ENCODE measurements around the gene PHF24.

PHF24 gene

GRCh38 chr9:34974664-34975063 lies 16.6 kb downstream of the PHF24 start:
- ChIA-PET CTCF (no interaction called here), POLR2A (no interaction called here)
- no peak for TF ChIP-seq ZNF48 (tag by site-specific recombination; IDR thresholded peaks at IDR 0.05)
- no peaks in the 10 kb centered on the region for H3K9me3 ChIP-seq (ENCODE audit: control insufficient read depth, insufficient read depth, low read depth, low read length)
- no peaks in the 10 kb centered on the region for H3K4me1 ChIP-seq (ENCODE audit: control insufficient read depth, insufficient read depth, low read length)
- no peaks in the 10 kb centered on the region for H3K36me3 ChIP-seq (ENCODE audit: control insufficient read depth in 2 of 2, insufficient read depth in 1 of 2, low read length in 2 of 2)
- no peak overlapping the region for H3K27ac ChIP-seq (ENCODE audit: extremely low read depth, low read depth, low read length)
- H3K4me3 ChIP-seq (ENCODE audit: low read depth, low read length), result no peak overlapping the region

DNA sequence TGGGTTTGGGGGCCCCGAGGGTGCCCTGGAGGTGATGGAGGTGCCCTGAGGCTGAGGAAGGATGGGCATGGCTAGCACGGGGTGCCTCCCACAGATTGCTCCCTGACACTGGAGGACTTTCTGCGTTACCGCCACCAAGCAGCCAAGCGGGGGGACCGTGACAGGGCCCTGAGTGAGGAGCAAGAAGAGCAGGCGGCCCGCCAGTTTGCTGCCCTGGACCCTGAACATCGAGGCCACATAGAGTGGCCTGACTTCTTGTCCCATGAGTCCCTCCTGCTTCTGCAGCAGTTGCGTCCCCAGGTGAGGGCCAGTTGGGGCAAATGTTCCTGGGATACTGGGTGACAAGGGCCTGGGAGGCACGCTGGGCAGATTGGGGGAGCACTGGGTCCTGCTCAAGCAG lies 18.4 kb downstream of the PHF24 start:
- Histone ChIP-seq H3K4me3 (ENCODE audit: low read depth, low read length) (no peak overlapping the region), H3K27ac (ENCODE audit: extremely low read depth, low read depth, low read length) (no peak overlapping the region), H3K4me1 (ENCODE audit: control insufficient read depth, insufficient read depth, low read length) (no peaks in the 10 kb centered on the region), H3K9me3 (ENCODE audit: control insufficient read depth, insufficient read depth, low read depth, low read length) (no peaks in the 10 kb centered on the region), H3K36me3 (ENCODE audit: control insufficient read depth in 2 of 2, insufficient read depth in 1 of 2, low read length in 2 of 2) (no peaks in the 10 kb centered on the region)
- TF ChIP-seq SALL2 (tag by site-specific recombination; IDR thresholded peaks at IDR 0.05; ENCODE audit: borderline replicate concordance), result no peak
- TF ChIP-seq ZNF112 (tag by site-specific recombination; IDR thresholded peaks at IDR 0.05), result no peak
- TF ChIP-seq, protein P1, sequence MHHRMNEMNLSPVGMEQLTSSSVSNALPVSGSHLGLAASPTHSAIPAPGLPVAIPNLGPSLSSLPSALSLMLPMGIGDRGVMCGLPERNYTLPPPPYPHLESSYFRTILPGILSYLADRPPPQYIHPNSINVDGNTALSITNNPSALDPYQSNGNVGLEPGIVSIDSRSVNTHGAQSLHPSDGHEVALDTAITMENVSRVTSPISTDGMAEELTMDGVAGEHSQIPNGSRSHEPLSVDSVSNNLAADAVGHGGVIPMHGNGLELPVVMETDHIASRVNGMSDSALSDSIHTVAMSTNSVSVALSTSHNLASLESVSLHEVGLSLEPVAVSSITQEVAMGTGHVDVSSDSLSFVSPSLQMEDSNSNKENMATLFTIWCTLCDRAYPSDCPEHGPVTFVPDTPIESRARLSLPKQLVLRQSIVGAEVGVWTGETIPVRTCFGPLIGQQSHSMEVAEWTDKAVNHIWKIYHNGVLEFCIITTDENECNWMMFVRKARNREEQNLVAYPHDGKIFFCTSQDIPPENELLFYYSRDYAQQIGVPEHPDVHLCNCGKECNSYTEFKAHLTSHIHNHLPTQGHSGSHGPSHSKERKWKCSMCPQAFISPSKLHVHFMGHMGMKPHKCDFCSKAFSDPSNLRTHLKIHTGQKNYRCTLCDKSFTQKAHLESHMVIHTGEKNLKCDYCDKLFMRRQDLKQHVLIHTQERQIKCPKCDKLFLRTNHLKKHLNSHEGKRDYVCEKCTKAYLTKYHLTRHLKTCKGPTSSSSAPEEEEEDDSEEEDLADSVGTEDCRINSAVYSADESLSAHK (tag by site-specific recombination; IDR thresholded peaks at IDR 0.05), result no peak
- TF ChIP-seq, protein P2, sequence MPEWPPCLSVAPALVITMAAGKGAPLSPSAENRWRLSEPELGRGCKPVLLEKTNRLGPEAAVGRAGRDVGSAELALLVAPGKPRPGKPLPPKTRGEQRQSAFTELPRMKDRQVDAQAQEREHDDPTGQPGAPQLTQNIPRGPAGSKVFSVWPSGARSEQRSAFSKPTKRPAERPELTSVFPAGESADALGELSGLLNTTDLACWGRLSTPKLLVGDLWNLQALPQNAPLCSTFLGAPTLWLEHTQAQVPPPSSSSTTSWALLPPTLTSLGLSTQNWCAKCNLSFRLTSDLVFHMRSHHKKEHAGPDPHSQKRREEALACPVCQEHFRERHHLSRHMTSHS (tag by site-specific recombination; IDR thresholded peaks at IDR 0.05), result no peak
- TF ChIP-seq, protein P3, sequence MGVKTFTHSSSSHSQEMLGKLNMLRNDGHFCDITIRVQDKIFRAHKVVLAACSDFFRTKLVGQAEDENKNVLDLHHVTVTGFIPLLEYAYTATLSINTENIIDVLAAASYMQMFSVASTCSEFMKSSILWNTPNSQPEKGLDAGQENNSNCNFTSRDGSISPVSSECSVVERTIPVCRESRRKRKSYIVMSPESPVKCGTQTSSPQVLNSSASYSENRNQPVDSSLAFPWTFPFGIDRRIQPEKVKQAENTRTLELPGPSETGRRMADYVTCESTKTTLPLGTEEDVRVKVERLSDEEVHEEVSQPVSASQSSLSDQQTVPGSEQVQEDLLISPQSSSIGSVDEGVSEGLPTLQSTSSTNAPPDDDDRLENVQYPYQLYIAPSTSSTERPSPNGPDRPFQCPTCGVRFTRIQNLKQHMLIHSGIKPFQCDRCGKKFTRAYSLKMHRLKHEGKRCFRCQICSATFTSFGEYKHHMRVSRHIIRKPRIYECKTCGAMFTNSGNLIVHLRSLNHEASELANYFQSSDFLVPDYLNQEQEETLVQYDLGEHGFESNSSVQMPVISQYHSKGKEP (tag by site-specific recombination; IDR thresholded peaks at IDR 0.05), result no peak
- TF ChIP-seq ZNF354C (tag by site-specific recombination; IDR thresholded peaks at IDR 0.05; ENCODE audit: borderline replicate concordance, low read depth), result no peak
- CTCF ChIA-PET, result no interaction called here
- POLR2A ChIA-PET, result no interaction called here

GRCh38 chr9:34976992-34977391 lies 18.9 kb downstream of the PHF24 start:
- no peaks in the 10 kb centered on the region for H3K9me3 ChIP-seq (ENCODE audit: control insufficient read depth, insufficient read depth, low read depth, low read length)
- no peaks in the 10 kb centered on the region for H3K36me3 ChIP-seq (ENCODE audit: control insufficient read depth in 2 of 2, insufficient read depth in 1 of 2, low read length in 2 of 2)
- no peak overlapping the region for H3K27ac ChIP-seq (ENCODE audit: extremely low read depth, low read depth, low read length)
- ChIA-PET POLR2A (no interaction called here), CTCF (interaction anchor here (1.2 kb wide), 1 partner anchor 77 kb away, joined by 3 read pairs; no protein-coding TSS in a partner anchor)
- H3K4me1 ChIP-seq (ENCODE audit: control insufficient read depth, insufficient read depth, low read length), result no peaks in the 10 kb centered on the region
- no peak overlapping the region for H3K4me3 ChIP-seq (ENCODE audit: low read depth, low read length)
- TF ChIP-seq KLF8 (tag by site-specific recombination; IDR thresholded peaks at IDR 0.05) (no peak), ZNF664 (tag by site-specific recombination; IDR thresholded peaks at IDR 0.05) (no peak), ZNF391 (tag by site-specific recombination; IDR thresholded peaks at IDR 0.05; ENCODE audit: borderline replicate concordance, low read depth) (no peak), OVOL3 (tag by site-specific recombination; IDR thresholded peaks at IDR 0.05) (no peak), ZXDB (tag by site-specific recombination; IDR thresholded peaks at IDR 0.05) (no peak), RBAK (tag by site-specific recombination; IDR thresholded peaks at IDR 0.05) (no peak), ZNF600 (tag by site-specific recombination; IDR thresholded peaks at IDR 0.05) (no peak), ZNF629 (tag by site-specific recombination; IDR thresholded peaks at IDR 0.05) (no peak), SCRT1 (tag by site-specific recombination; IDR thresholded peaks at IDR 0.05; ENCODE audit: borderline replicate concordance) (no peak), KLF1 (tag by site-specific recombination; IDR thresholded peaks at IDR 0.05) (no peak), ZNF48 (tag by site-specific recombination; IDR thresholded peaks at IDR 0.05) (no peak), ZNF133 (tag by site-specific recombination; IDR thresholded peaks at IDR 0.05) (no peak), ZNF239 (tag by site-specific recombination; IDR thresholded peaks at IDR 0.05) (no peak)
- TF ChIP-seq, protein P4, sequence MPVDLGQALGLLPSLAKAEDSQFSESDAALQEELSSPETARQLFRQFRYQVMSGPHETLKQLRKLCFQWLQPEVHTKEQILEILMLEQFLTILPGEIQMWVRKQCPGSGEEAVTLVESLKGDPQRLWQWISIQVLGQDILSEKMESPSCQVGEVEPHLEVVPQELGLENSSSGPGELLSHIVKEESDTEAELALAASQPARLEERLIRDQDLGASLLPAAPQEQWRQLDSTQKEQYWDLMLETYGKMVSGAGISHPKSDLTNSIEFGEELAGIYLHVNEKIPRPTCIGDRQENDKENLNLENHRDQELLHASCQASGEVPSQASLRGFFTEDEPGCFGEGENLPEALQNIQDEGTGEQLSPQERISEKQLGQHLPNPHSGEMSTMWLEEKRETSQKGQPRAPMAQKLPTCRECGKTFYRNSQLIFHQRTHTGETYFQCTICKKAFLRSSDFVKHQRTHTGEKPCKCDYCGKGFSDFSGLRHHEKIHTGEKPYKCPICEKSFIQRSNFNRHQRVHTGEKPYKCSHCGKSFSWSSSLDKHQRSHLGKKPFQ (tag by site-specific recombination; IDR thresholded peaks at IDR 0.05), result no peak
- TF ChIP-seq, protein P5, sequence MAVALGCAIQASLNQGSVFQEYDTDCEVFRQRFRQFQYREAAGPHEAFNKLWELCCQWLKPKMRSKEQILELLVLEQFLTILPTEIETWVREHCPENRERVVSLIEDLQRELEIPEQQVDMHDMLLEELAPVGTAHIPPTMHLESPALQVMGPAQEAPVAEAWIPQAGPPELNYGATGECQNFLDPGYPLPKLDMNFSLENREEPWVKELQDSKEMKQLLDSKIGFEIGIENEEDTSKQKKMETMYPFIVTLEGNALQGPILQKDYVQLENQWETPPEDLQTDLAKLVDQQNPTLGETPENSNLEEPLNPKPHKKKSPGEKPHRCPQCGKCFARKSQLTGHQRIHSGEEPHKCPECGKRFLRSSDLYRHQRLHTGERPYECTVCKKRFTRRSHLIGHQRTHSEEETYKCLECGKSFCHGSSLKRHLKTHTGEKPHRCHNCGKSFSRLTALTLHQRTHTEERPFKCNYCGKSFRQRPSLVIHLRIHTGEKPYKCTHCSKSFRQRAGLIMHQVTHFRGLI (tag by site-specific recombination; IDR thresholded peaks at IDR 0.05), result no peak
- TF ChIP-seq, protein P6, sequence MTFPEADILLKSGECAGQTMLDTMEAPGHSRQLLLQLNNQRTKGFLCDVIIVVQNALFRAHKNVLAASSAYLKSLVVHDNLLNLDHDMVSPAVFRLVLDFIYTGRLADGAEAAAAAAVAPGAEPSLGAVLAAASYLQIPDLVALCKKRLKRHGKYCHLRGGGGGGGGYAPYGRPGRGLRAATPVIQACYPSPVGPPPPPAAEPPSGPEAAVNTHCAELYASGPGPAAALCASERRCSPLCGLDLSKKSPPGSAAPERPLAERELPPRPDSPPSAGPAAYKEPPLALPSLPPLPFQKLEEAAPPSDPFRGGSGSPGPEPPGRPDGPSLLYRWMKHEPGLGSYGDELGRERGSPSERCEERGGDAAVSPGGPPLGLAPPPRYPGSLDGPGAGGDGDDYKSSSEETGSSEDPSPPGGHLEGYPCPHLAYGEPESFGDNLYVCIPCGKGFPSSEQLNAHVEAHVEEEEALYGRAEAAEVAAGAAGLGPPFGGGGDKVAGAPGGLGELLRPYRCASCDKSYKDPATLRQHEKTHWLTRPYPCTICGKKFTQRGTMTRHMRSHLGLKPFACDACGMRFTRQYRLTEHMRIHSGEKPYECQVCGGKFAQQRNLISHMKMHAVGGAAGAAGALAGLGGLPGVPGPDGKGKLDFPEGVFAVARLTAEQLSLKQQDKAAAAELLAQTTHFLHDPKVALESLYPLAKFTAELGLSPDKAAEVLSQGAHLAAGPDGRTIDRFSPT (tag by site-specific recombination; IDR thresholded peaks at IDR 0.05), result no peak
